HEK293T (cell line): ENCODE measurements around the gene CXXC5.

Experiments
- ARNT ChIP-seq: fragments of 450-650 bp; IDR thresholded peaks from 2 replicates; pipeline ENCODE4 v1.6.1; 2017; ENCODE audit warnings: mild to moderate bottlenecking
- BHLHE40 ChIP-seq: fragments of 450-650 bp; IDR thresholded peaks from 2 replicates; pipeline ENCODE4 v1.6.1; 2016; ENCODE audit warnings: mild to moderate bottlenecking, moderate library complexity, borderline replicate concordance
- SP1 ChIP-seq: fragments of 450-650 bp; IDR thresholded peaks from 2 replicates; pipeline ENCODE4 v1.6.1; 2017

DNA sequence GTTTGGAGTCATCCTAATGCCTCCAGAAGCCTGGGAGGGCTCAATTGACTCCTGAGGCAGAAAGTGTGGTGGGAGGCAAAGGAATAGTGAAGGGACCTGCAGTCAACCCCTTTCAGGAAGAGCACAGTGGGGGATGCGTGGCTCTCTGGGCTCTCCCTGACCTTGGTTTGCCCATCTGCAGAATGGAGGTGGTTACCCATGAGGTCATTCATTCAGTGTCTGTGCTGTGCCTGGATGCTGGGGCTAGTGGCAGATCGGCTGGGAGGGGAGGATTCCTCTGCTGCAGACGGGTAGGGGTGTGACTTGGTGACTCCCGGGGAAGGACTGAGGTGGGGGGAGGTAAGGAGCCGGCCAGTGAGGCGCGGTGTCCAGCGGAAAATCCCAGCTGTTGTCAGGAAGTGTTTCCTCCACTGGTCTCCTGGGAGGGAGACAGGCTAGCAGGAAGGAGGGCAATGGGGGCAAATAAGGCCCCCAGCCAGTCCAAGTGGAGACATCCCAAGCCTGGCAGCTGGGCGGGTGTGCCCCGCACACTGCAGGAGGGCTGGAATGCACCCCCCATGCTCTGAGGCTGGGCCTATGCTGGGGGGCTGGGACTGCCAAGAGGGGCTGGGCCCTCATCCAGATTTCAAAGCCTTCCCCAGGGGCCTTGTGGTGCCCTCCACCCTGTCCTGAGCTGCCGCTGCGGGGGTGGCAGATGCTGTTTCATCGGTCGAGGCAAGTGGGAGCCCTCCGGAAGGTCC is 10.9 kb downstream of the CXXC5 start:
- TF ChIP-seq ARNT: no peak
- no peak for TF ChIP-seq BHLHE40
- TF ChIP-seq SP1: no peak
